HG02852 (cell line): Measurements from ENCODE around the gene ERP29.
"Not testable (repeated sequence)": the region's sequence is repeated elsewhere in the genome, so short reads cannot be mapped to it uniquely, and the experiment has no call there.

Experiments
- ATAC-seq: cut with Tn5 transposase; IDR thresholded peaks from one replicate; pipeline ENCODE4 v1.9.1; 2021; ENCODE audit warnings: mild to moderate bottlenecking, moderate library complexity; ENCODE audit not compliant: unreplicated experiment

The ERP29 gene

DNA sequence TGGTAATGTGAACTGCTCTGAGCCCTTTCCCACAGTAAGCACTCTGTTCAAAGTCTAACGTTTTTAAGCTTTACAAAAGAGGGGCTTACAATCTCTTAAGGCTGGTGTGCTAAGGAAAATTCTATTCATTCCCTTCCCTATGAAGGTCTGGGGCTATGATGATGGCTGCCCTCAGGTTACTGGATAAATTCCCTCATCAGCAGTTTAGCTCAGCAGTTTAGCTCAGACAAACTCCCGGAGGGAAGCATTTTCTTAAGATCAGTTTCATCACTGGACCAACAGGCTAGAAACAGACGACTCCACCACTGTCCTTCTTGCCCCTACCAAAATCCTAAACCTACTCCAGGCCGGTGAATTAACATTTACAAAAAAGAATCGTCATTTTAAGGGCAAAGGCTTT is 19.1 kb downstream of the ERP29 start:
- ATAC-seq = no peak

DNA sequence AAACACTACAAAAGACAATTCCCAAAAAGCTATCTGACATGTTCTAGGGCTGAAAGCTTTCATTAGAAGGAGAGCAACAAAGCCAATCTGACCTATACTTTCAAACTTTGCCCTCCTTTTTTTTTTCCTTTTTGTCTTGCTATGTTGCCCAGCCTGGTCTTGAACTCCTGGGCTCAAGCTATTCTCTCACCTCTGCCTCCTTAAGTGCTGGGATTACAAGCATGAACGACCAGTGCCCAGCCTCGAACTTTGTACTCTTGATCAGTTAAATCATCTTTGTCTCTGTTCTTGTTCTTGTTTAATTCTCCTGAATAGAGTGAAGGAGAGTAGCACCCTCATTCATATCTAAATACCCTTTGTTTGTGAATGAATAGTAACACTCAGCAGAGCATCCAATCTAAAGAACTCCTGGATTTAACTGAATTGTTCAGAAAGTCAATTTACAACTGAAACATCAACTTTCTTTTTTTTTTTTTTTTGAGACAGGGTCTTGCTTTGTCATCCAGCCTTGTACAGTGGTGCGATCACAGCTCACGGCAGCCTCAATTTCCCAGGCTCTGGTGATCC is 22.1 kb downstream of the ERP29 start:
- ATAC-seq = no peak

- not testable (repeated sequence) for ATAC-seq
These were observed 23.4 kb downstream of the ERP29 start for GRCh38 chr12:112036614-112037013.

DNA sequence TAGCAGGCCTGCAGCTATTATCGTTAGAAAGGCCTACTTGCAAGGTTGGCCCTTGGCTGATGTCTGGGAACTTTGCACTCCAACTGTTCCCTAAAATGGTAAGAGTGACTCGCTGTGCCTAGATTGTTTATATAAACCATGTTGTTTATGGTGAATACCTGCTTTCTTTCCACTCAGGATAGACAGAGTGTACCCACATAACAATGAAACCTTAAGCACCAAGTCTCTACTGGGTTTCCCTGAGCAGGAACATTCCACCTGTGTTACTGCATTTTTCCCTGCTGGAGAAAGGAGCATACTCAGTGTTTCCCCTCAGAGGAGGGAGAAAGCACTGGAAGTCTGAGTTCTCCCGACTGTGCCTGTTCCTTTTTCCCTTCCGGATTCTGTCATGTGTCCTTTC is 32.8 kb downstream of the ERP29 start:
- ATAC-seq = no peak

GRCh38 chr12:112049351-112049750 is 36.1 kb downstream of the ERP29 start:
- ATAC-seq = no peak

DNA sequence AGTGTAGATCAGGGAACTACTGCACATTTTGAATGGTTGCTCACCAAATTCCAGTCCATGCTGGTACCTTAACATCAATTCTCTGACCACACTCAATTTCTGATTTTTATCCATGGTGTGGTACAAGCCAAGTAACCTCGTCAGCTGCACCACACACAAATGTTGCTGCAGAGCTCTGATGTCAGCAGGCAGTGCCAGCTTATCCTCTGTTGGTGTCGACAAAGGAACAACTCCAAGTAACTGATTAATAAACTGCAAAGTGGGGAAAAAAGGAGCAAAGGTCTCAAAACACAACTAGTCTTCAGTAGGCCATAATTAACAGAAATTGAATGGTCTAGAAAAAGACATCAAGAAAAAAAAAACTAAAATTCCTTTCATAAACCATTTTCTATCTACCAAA is 47.9 kb downstream of the ERP29 start:
- ATAC-seq = no peak

DNA sequence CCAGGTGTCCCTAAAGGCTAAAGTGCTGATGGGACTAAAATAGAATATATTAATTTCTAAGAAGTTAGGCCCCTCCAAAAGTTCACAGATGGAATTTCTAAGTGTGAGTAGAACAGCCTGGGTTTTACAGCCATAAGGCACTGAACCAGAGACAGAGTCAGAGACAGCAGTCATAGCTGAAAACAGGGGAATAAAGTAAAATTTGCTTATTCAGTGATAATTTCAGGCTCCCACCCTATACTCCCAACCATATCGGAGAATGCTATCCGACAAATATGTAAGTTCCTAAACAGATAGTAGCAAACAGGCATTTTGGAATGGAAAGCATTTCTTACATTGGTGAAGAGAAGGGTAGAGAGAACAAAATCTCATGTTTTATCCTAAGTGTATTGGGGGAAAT is 50.0 kb downstream of the ERP29 start:
- ATAC-seq = no peak

DNA sequence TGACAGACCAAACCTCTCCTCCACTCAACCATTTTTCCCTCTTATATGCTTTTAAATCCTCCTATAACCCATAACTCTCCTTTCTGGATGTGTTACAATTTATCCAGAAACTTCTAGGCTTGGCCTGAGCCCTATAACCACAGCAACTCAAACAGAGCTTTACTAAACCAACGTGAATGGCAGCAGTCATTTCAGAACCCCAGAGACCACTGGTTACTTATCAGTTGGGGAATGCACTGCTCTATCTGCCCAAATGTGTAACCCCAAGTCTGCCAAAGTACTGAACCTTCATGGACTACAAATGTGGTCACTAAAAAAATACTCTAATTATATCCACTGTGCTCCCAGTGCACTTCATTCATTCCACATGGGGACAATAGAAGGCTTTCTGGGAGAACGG is 53.3 kb downstream of the ERP29 start:
- no peak for ATAC-seq
